Caco-2 (cell line): ENCODE measurements around the gene ZNF428. TPM values are rescaled to one million over a fixed set of nuclear protein-coding genes. Genes with fewer than 3 reads are reported as not detected.
"Not testable (repeated sequence)": the region's sequence is repeated elsewhere in the genome, so short reads cannot be mapped to it uniquely, and the experiment has no call there.

Experiments used
- BruUV-seq: library from RNA; stranded (reverse); fragments of 400-500 nt; replicated peaks from 2 replicates; lab custom pipeline; 2021; lab: Mats Ljungman, UMichigan
- CTCF ChIA-PET: fragments of 300-600 bp; sonication (Branson Sonifier 250); formaldehyde crosslinking; loops from one replicate; lab custom pipeline; 2022; ENCODE audit warnings: antibody characterized with exemption; lab: Charles Lee
- POLR2A ChIA-PET: fragments of 300-600 bp; sonication (Branson Sonifier 250); formaldehyde crosslinking; loops from one replicate; lab custom pipeline; 2022; ENCODE audit warnings: antibody characterized with exemption; lab: Charles Lee
- DNase-seq, 2 experiments: peaks; one replicate each; pipeline versions ENCODE4 v3.0.0 to v3.0.0-alpha.2; 2020 to 2022
- H3K27me3 ChIP-seq: replicated peaks from 2 replicates; pipeline ENCODE4 v1.6.0; 2011; ENCODE audit warnings: low read length; ENCODE audit not compliant: control insufficient read depth, insufficient read depth
- H3K36me3 ChIP-seq: 2 replicates; pipeline ENCODE4 v1.5.1; 2011; ENCODE audit warnings: low read length; ENCODE audit not compliant: control insufficient read depth, insufficient read depth
- H3K4me1 ChIP-seq: fragments of 250-450 bp; sonication (Bioruptor Pico); 2 replicates; pipeline ENCODE4 v1.5.1; 2020; ENCODE audit warnings: mild to moderate bottlenecking
- H3K4me3 ChIP-seq: 2 replicates; pipeline ENCODE4 v1.5.1; 2011; ENCODE audit warnings: low read depth, mild to moderate bottlenecking, control low read depth, low read length
- H3K9me3 ChIP-seq: fragments of 250-450 bp; sonication (Bioruptor Pico); 2 replicates; pipeline ENCODE4 v1.5.1; 2020; ENCODE audit warnings: mild to moderate bottlenecking, moderate library complexity
- H3K27ac Mint-ChIP-seq: one replicate; pipeline ENCODE4 v1.8.0; 2022; ENCODE audit warnings: mixed read lengths; ENCODE audit not compliant: unreplicated experiment
- H3K27me3 Mint-ChIP-seq: one replicate; pipeline ENCODE4 v1.8.0; 2022; ENCODE audit warnings: mixed read lengths; ENCODE audit not compliant: insufficient read depth, unreplicated experiment
- H3K36me3 Mint-ChIP-seq: one replicate; pipeline ENCODE4 v1.8.0; 2022; ENCODE audit warnings: mild to moderate bottlenecking, mixed read lengths; ENCODE audit not compliant: insufficient read depth, unreplicated experiment
- H3K4me1 Mint-ChIP-seq: one replicate; pipeline ENCODE4 v1.8.0; 2022; ENCODE audit warnings: low read depth, mixed read lengths; ENCODE audit not compliant: unreplicated experiment
- H3K4me3 Mint-ChIP-seq: one replicate; pipeline ENCODE4 v1.8.0; 2022; ENCODE audit warnings: mild to moderate bottlenecking, moderate library complexity, mixed read lengths; ENCODE audit not compliant: unreplicated experiment
- H3K9me3 Mint-ChIP-seq: one replicate; pipeline ENCODE4 v1.8.0; 2022; ENCODE audit warnings: mixed read lengths; ENCODE audit not compliant: unreplicated experiment
- CTCF ChIP-seq, 2 experiments: fragments of 200-600 bp in 1 of 2; IDR thresholded peaks; 1 replicate in 1 of 2; 2 replicates in 1 of 2; pipeline versions ENCODE4 v1.5.1 to v1.8.0; 2011 to 2022; ENCODE audit warnings: antibody characterized with exemption in 1 of 2, control low read depth in 1 of 2, inconsistent platforms in 1 of 2, low read depth in 1 of 2, low read length in 1 of 2, mild to moderate bottlenecking in 1 of 2, moderate library complexity in 1 of 2; ENCODE audit not compliant: insufficient read depth in 1 of 2, severe bottlenecking in 1 of 2, unreplicated experiment in 1 of 2
- intact Hi-C: fragments of 100-400 bp; cut with micrococcal nuclease; formaldehyde crosslinking; loops from one replicate; pipeline ENCODE4 v1.10.0; 2022; ENCODE audit not compliant: unreplicated experiment
- total RNA-seq: library from RNA; stranded (reverse); gene quantifications from 2 replicates; pipeline ENCODE4 v1.2.3, GENCODE V29; 2022

The ZNF428 gene
- total RNA-seq, 1 experiment from 2014 or later, result 38.9 TPM

DNA sequence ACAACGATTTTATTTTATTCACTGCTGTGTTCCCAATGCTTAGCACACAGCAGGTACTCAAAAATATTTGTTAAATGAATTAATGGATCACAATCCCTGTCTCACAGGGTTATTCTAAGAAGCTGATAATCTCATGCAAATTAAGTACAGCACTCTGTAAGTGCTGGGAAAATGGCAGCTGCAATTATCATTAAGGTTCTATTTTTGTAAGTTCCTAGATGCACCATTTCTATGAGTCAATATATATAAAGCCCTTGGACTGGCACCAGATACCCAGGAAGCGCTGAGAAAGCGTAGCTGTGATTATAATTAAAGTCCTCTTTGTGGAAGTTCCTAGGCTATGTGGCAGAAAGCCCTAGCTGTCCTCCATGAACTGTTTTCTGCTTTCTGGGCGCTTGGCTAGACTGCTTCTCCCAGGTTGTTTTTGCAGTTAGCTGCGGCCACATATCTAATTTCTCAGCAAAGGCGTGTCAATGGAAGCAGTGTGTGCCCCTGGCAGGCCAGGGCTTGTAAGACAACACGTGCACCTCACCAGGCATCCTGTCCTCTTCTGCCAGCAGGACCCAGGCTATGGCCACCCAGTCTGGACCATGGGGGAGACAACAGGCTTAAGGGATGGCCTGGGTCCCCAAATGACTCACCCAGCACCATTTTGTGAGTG lies 12.7 kb downstream of the ZNF428 start:
- DNase-seq, result no peak
- Histone ChIP-seq H3K4me3 (no peak overlapping the region), H3K4me1 (no peaks in the 10 kb centered on the region), H3K27me3 (no peaks in the 10 kb centered on the region), H3K36me3 (no peaks in the 10 kb centered on the region), H3K9me3 (no peaks in the 10 kb centered on the region)
- POLR2A ChIA-PET, result no interaction called here
- Mint-ChIP-seq H3K4me1 (peaks cover 10% of the 10 kb centered on the region), H3K27me3 (no peaks in the 10 kb centered on the region), H3K4me3 (no peak overlapping the region), H3K9me3 (no peaks in the 10 kb centered on the region), H3K27ac (no peak overlapping the region), H3K36me3 (peaks cover 37% of the 10 kb centered on the region)
- no TSS peak for BruUV-seq
- intact Hi-C loops, result no loop called here
- TF ChIP-seq CTCF (IDR thresholded peaks at IDR 0.05; ENCODE audit: insufficient read depth in 1 of 2, low read depth in 1 of 2, low read length in 1 of 2, severe bottlenecking in 1 of 2, unreplicated experiment in 1 of 2), result no peak
- CTCF ChIA-PET, result no interaction called here

DNA sequence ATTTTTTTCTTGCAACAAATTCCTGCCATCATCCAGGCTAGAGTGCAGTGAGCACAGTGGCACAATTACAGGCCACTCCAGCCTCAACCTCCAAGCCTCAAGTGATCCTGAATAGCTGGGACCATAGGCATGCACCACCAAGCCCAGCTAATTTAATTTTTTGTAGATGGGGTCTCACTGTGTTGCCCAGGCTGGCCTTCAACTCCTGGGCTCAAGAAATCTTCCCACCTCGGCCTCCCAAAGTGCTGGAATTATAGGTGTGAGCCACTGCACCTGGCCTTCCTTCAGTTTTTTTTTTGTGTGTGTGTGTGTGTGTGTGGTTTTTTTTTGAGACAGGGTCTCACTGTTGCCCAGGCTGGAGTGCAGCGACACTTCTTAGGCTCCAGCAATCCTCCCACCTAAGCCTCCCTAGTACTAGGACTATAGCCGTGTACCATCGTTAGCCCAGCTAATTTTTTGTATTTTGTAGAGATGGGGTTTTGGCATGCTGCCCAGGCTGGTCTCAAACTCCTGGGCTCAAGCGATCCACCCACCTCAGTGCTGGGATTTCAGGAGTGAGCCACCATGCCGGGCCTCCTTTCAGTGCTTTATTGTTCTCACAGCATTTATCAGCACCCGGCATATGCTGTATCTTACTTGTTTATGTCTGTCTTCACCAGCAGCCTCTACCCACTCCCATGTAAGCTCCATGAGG lies 13.4 kb downstream of the ZNF428 start:
- Mint-ChIP-seq H3K27ac (no peak overlapping the region), H3K27me3 (no peaks in the 10 kb centered on the region), H3K36me3 (peaks cover 32% of the 10 kb centered on the region), H3K4me1 (peaks cover 10% of the 10 kb centered on the region), H3K9me3 (no peaks in the 10 kb centered on the region), H3K4me3 (no peak overlapping the region)
- no peaks in the 10 kb centered on the region for H3K36me3 ChIP-seq
- H3K27me3 ChIP-seq, result no peaks in the 10 kb centered on the region
- intact Hi-C loops, result no loop called here
- ChIA-PET CTCF (no interaction called here), POLR2A (no interaction called here)
- TF ChIP-seq CTCF (IDR thresholded peaks at IDR 0.05; ENCODE audit: insufficient read depth in 1 of 2, low read depth in 1 of 2, low read length in 1 of 2, severe bottlenecking in 1 of 2, unreplicated experiment in 1 of 2), result no peak
- no peaks in the 10 kb centered on the region for H3K4me1 ChIP-seq
- H3K4me3 ChIP-seq, result no peak overlapping the region
- BruUV-seq, result no TSS peak
- H3K9me3 ChIP-seq, result no peaks in the 10 kb centered on the region
- DNase-seq, result no peak

DNA sequence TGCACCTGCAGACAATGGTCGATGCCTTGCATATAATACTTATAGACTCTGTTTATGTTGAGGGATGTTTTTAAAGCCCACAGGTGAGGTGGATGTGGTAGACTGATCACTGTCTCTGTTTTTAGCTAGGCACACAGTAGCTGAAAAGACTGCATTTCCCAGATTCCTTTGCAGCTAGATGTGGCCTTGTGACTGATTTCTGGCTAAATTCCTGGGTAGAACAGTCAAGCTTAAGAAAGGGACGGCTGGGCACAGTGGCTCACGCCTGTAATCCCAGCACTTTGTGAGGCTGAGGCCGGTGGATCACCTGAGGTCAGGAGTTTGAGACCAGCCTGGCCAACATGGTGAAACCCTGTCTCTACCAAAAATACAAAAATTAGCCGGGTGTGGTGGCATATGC lies 19.1 kb downstream of the ZNF428 start:
- intact Hi-C loops, POLR2A ChIA-PET, BruUV-seq, H3K36me3 ChIP-seq, H3K27me3 Mint-ChIP-seq, H3K27me3 ChIP-seq, H3K4me1 Mint-ChIP-seq, H3K4me3 ChIP-seq, CTCF ChIA-PET, H3K9me3 Mint-ChIP-seq, H3K4me3 Mint-ChIP-seq, H3K9me3 ChIP-seq, DNase-seq, H3K4me1 ChIP-seq, H3K27ac Mint-ChIP-seq: not testable (repeated sequence)
- H3K36me3 Mint-ChIP-seq, result peaks cover 32% of the 10 kb centered on the region
